Left lobe of liver (tissue), 2 donors: Measurements from ENCODE around the gene NT5DC1. TPM values are rescaled to one million over a fixed set of nuclear protein-coding genes. Genes with fewer than 3 reads are reported as not detected.

ENCODE experiments used
- ATAC-seq: fragments of 200-7000 bp; cut with Tn5 transposase; one replicate; pipeline ENCODE4 v1.9.1; 2020; ENCODE audit warnings: mild to moderate bottlenecking, moderate library complexity
- DNase-seq: peaks from one replicate; pipeline ENCODE4 v3.0.0-alpha.2; 2020; ENCODE audit warnings: low spot score
- total RNA-seq: library from RNA; stranded (reverse); gene quantifications from one replicate; pipeline ENCODE4 v1.2.1, GENCODE V29; 2021
- donor health status: DM: no; HTN: no; CAD: no; lungs with moderate emphysema.
- donor health status: DM: no; HTN: yes; CAD: no.

NT5DC1 gene
- total RNA-seq, 1 donor from 2014 or later, result 50.4 TPM

GRCh38 chr6:116133453-116133852 lies 32.8 kb downstream of the NT5DC1 start:
- DNase-seq (no peak), ATAC-seq (no peak)

- DNase-seq (no peak), ATAC-seq (no peak)
Observed at GRCh38 chr6:116136373-116136772, 35.7 kb downstream of the NT5DC1 start.

- ATAC-seq (no peak), DNase-seq (no peak)
Observed at GRCh38 chr6:116136933-116137340, 36.3 kb downstream of the NT5DC1 start.

GRCh38 chr6:116139917-116140316 lies 39.3 kb downstream of the NT5DC1 start:
- ATAC-seq (peak; percentile 29), DNase-seq (no peak)

GRCh38 chr6:116144605-116145004 lies 44.0 kb downstream of the NT5DC1 start:
- DNase-seq, result no peak
- ATAC-seq, result no peak

GRCh38 chr6:116145803-116146675 lies 45.4 kb downstream of the NT5DC1 start:
- DNase-seq (no peak), ATAC-seq (no peak)

- no peak for ATAC-seq
- no peak for DNase-seq
Observed at GRCh38 chr6:116152620-116153019, 52.0 kb downstream of the NT5DC1 start.

GRCh38 chr6:116154887-116155286 lies 54.2 kb downstream of the NT5DC1 start:
- ATAC-seq (no peak), DNase-seq (no peak)

- DNase-seq, result no peak
- no peak for ATAC-seq
Observed at GRCh38 chr6:116156405-116157326, 56.0 kb downstream of the NT5DC1 start.

- ATAC-seq (no peak), DNase-seq (no peak)
Observed at GRCh38 chr6:116157391-116157790, 56.7 kb downstream of the NT5DC1 start.

GRCh38 chr6:116158641-116159040 lies 58.0 kb downstream of the NT5DC1 start:
- ATAC-seq (no peak), DNase-seq (no peak)

- ATAC-seq, result no peak
- no peak for DNase-seq
Observed at GRCh38 chr6:116159782-116160524, 59.3 kb downstream of the NT5DC1 start.

- ATAC-seq, result no peak
- no peak for DNase-seq
Observed at GRCh38 chr6:116165596-116165995, 64.9 kb downstream of the NT5DC1 start.

- DNase-seq (no peak), ATAC-seq (no peak)
Observed at GRCh38 chr6:116166369-116166768, 65.7 kb downstream of the NT5DC1 start.

GRCh38 chr6:116168148-116168547 lies 67.5 kb downstream of the NT5DC1 start:
- DNase-seq (no peak), ATAC-seq (no peak)

- ATAC-seq, result no peak
- DNase-seq, result no peak
Observed at GRCh38 chr6:116169880-116170279, 69.2 kb downstream of the NT5DC1 start.

- DNase-seq (no peak), ATAC-seq (no peak)
Observed at GRCh38 chr6:116170358-116171057, 69.9 kb downstream of the NT5DC1 start.

- ATAC-seq, result no peak
- no peak for DNase-seq
Observed at GRCh38 chr6:116173928-116174327, 73.3 kb downstream of the NT5DC1 start.

GRCh38 chr6:116175344-116175743 lies 74.7 kb downstream of the NT5DC1 start:
- ATAC-seq, result no peak
- DNase-seq, result no peak

- ATAC-seq (no peak), DNase-seq (no peak)
Observed at GRCh38 chr6:116176596-116176995, 75.9 kb downstream of the NT5DC1 start.
